Dermis microvascular lymphatic vessel endothelial cell (primary cell): ENCODE data around the gene THBD. TPM values are rescaled to one million over a fixed set of nuclear protein-coding genes. Genes with fewer than 3 reads are reported as not detected.

Experiments
- DNase-seq, 2 donors: peaks; one replicate each; pipeline versions ENCODE4 v3.0.0 to v3.0.0-alpha.2; 2010; ENCODE audit warnings: low read depth in 2 of 2
- total RNA-seq: library from RNA; depleted of rRNA; stranded (reverse); fragments of >200 nt; gene quantifications from 2 replicates; pipeline ENCODE4 v1.2.1, GENCODE V29; 2014

Gene THBD
- total RNA-seq, 1 donor from 2014 or later: 7.7 TPM

DNA sequence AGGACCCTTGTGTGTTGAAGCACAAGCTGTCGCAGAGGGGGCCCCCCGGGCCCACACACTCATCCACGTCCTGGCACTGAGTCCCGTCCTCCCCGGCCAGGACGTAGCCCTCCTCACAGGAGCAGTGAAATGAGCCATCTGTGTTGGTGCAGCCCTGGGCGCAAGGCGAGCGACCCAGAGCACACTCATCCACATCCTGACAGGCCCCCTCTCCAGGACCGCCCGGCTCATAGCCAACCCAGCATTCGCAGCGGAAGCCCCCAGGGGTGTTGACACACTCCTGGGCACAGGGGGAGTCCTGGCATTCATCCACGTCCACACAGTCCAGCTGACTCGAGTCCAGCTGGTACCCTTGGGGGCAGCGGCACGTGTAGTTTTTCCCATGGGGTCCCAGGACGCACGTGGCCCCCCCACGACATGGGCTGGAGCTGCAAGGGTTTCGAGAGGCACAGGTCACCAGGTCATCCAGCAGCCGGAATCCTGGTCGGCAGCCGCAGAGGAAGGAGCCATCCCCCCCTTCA, 35.4 kb upstream of the THBD start:
- peak in 1 of 2 donors; percentile 84 for DNase-seq

DNA sequence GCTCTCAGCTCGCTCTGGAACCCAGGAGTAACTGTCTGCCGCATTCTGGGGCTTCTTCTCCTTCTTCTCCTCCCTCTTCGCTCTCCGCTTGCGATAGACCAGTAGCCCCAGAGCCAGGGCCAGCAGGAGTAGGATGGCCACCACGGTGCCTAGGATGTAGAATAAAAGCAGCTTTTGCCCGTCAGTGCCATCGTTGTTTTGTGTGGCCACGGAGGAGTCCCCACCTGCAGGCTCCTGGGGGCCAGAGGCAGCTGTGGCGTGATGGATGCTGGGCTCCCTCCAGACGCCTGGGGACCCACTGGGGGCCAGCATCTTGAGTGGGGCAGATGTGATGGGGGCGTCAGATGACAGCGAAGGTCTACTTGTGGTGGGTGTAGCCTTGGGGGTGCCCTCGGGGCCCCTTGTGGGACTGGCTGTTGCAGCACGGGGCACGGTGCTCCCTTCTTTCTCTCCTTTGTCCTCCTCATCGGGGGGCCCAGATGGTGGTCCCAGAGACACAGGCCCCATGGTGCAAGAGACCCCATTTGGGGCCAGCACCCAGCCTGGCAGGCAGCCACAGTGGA, 34.9 kb upstream of the THBD start:
- no peak for DNase-seq

DNA sequence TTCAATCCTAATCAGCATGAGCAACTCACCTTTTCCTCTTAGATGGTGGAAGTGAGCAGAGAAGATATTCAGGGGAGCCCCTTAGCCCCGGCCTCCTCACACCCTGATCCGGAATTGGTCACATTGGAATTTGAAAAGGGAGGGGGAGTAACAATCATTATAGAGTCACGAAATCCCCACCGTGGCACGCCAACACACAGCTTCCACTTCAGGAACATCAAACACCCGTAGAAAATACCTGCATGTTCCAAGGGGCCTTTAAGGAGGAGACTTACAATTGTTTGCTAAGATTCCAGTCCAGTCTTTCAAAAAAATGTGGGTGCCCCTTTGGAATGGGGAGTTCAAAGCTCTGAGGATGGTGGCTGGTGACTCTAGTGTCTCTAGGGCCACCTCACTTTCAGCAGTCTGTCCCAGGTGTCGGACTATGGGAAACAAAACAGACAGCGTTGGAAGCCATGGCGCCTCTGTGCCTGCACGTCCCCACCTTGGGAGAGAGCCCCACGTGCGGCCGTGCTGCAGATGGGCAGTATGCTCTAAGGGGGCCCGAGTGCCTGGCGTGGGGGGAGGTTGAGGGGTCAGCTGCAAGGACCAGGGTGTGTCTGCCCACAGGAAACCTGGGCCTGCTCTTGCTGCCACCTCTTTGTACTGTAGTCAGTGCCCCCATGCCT, 34.2 kb upstream of the THBD start:
- DNase-seq: peak in 1 of 2 donors; percentile 48

- peak; percentile 91 to 95 for DNase-seq
Observed at GRCh38 chr20:23082846-23083552, 33.5 kb upstream of the THBD start.

DNA sequence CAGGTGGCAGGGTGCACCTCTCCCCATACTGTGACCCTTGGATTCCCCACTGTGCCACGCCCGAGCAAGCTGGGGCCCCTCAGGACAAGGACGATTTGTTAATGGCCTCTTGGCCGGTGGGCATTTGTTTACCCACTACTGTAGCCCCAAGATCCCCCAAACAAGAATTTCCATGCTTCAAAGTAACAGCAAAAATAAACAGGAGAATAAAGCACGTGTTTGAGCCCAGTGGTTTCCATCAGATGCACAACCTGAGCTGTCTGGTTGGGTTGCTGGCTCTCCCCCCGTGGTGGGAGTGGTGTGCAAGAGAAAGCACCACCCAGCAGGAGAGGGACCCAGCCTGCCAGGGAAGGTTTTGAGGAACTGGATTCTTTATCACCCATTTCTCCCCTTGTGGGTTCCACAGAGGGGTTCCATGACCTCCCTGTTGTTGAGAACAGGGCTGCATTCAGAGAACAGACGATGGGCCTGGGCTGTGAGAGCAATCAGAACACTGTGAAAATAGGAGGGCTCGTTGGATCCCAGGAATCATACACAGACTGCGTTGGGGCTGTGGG, 31.9 kb upstream of the THBD start:
- DNase-seq: no peak

DNA sequence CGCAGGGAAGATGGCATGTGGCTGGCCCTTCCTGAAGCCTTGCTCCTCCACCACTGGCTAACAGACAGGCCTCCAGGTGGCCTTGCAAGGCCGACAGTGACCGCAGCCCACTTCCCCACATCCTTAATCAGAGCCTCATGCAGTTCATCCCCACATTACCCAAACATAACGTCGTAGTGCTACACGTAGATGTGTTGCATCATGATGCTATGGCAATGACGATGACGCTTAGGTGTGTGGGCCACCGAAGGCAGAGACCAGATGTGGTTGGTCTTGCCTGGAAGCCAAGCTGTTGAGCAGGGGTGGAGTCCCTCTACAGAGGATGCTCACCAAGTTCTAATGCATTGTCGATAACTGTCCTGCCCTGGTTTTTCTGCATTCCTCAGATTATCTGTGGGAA, 31.0 kb upstream of the THBD start:
- no peak for DNase-seq

DNA sequence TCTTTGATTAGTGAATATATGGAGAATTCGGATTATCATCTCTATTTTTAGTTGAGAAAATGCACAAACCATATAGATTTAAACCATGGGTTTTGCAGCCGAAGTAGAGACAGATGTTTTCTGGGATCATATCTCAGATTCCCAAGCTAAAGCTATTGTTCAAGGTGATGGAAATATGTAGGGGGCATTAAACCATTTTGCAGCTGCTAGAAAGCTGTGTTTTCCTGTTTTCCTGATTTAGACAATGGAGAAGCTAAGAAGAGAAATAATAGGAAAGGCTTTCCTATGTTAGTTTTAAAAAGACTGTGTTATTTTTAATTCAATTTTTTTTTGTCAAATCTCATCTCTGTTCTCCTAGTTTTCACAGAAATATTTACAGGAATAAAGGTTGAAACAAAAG, 30.5 kb upstream of the THBD start:
- peak in 1 of 2 donors; percentile 75 for DNase-seq

GRCh38 chr20:23079016-23079351, 29.5 kb upstream of the THBD start:
- no peak for DNase-seq

GRCh38 chr20:23078351-23079015, 29.0 kb upstream of the THBD start:
- no peak for DNase-seq

DNA sequence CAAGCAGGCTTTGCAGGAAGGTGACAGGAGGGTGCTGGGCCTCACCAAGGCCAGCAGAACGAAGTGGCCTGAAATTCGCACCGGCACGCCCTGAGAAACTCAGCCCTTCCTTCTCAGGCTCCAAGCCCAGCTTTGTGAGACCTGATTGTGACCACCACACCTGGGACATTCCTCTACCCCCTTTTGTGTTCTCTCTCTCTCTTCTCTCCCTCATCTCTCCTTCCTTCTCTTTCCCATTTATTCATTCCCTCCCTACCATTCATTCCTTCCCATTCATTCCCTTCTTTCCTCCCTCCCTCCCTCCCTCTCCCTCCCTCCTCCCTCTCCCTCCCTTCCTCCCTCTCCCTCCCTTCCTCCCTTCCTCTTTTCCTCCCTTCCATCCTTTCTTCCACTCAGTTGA, 27.8 kb upstream of the THBD start:
- no peak for DNase-seq

DNA sequence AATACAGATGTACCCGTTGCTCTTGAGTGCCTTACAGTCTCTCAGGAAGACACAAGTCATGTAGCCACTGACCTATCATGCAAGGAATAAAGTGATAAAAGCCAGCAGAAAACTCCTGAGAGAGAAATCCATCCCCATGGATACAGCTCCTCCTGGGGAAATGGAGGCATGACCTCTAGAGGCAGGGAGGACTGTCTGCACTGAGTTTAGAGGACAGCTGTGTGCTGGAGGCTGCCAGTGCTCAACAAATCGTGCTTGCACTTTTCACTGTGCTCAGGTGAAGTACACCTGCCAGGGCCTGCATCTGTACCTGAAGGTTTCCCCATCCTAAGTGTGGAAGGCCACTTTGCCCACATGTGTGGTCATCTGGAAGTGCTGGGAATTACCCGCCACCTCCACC, 24.6 kb upstream of the THBD start:
- DNase-seq: no peak

DNA sequence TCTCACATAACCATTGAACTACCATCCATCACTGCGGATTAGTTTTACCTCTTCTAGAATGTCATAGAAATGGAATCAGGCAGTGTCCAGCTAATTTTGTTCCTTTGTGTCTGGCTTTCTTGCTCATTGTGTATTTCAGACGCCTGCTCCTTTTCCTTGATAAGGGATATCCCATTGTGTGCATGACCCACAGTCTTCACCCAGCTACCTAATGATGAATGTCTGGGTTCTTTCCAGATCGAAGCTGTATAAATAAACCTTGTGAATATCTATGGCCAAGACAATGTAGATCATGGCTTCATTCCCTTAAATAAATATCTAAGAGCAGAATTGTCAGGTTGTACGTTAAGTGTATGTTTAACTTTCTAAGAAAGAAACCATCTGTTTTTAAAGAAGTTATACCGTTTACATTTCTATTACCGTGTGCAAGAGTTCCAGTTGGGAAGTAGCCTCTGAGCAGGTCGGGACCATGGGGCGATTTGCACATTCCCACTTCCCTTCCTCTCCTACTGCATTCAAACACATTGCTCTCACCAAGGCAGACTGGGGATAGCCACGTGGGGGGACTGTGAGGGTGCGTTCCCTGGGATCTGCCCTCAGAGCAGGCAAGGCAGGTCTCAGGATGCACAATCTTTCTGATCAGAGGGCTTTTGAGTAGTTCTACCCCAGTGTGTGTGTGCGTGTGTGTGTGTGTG, 23.6 kb upstream of the THBD start:
- peak in 1 of 2 donors; percentile 92 for DNase-seq

DNA sequence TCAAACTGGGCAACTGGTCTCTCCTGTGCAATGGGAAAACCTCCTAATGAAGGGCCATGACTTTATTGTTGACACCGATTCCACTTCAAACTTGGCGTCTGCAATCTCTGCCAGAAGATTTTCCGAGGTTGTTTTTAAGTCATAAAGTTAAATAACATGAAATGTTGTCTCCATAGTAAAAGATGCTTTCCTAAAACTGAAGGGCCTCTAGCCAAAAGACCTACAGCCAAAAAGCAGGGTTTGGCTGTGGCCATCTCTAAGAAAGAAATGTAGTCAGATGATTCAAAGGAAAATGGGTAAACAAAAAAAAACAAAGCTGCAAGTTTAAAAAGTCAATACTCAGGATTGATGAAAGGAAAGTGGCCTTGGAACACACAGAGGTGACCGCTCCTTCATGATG, 22.5 kb upstream of the THBD start:
- DNase-seq: no peak

DNA sequence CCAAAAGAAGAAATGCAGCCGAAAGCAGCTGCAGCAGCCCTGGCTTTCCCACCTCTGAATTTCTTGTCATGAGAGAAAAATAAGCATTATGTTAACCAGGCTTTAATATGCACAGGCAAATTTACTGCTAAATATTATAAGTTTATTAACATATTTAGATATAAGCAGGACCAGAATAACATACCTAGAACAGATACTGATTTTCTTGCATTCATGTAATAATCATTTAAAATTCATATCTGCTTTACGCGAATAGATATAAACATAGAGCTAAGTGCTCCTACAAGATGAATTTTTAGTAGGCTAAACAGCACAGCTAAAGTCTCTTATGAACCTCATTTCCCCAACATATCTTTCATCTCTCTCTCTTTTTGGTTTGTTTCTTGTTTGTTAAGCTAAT, 21.9 kb upstream of the THBD start:
- DNase-seq: no peak

DNA sequence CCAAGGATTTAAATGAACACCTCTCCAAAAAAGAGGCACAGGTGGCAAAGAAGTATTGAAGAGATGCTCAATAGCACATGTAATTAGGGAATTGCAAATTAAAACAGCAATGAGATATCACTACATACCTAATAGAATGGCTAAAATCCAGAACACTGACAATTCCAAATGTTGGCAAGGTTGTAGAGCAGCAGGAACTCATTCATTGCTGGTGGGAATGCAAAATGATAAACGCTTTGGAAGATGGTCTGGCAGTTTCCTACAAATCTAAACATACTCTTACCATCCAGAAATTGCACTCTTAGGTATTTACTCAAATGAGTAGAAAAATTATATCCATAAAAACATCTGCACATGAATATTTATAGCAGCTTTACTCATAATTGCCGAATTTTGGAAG, 19.6 kb upstream of the THBD start:
- DNase-seq: no peak

DNA sequence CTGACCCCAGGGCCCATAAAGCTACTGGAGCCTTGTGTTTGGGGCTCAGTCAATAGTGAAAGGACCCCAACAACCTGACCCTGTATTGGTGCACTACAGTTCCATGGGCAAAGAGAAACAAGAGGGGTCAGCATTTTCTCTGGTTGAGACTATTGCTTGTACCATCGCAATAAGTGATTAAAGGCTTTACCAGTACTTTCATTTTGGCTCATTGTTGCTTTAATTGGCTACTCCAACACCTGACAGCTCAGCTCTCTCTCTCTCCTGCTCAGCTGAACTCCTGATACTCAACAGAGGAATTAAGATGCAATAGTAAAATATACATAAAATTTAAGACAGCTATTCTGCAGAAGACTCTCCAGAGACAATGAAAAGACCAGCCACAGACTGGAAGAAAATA, 18.8 kb upstream of the THBD start:
- DNase-seq: no peak

- no peak for DNase-seq
Observed at GRCh38 chr20:23066772-23067171, 17.3 kb upstream of the THBD start.

DNA sequence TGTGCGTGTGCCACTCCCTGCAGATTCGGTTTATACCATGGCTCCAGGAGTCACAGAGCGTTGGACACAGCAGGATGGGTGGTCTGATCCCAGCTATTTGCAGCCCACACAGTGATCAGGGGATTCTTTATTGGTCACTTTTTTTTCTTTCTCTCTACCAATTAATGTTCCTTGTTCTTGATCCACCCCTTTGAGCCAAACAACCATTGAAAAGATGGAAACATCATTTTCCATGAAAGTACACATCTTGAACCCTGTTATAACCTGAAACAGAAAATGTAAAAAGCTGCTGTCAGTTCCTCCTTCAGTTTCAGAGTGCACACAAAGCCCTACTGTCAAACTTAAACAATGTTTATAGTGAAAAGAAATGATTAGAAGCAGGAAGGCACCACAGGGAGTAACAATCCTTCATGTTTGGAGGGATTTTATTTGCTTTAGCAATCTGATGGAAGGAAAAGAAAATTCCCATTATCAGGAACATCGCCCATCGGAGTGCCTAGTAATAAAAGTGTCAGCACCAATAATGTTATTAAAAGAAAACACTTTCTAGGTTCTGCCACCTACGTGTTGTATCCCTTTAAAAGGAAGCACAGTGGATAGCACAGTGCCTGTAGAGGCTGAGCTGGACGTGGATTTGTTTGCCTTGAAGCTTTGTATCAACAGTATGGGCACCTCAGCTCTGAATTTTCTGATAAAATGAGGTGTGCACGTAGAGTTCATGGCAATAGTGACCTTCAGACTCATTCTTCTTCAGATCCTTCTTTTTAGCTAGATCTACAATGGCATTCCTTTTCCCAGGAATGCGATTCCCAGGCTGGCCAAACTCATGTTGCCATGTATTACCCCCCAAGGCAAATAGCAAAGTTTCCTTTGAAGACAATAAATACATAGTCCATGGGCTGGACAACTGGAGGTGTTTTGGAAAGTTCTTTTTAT, 16.1 kb upstream of the THBD start:
- DNase-seq: no peak

GRCh38 chr20:23063581-23063980, 14.1 kb upstream of the THBD start:
- DNase-seq: peak in 1 of 2 donors; percentile 74

DNA sequence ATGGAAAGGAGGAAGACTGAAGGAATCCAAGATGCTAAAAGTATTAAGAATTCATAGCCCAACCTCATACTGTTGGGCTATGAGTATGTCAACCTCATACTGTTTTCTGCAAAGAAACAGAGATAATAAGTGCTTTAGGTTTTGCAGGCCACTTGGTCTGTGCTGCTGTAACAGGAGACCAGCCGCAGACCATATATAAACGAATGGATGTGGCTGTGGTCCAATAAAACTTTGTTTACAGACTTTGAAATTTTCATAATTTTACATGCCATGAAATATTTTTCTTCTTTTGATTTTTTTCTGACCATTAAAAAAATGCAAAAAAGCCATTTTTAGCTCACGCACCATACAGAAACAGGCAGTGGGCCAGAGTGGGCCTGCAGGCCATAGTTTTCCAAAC, 13.7 kb upstream of the THBD start:
- DNase-seq: no peak
